GM12801 (cell line): ENCODE measurements around the gene ATP8A2.

Source experiments
- TF ChIP-seq, protein P1 (sequence below): IDR thresholded peaks from one replicate; pipeline ENCODE4 v1.5.1; 2011; ENCODE audit warnings: control low read depth; ENCODE audit not compliant: insufficient read length; ENCODE audit errors: extremely low read depth

ATP8A2 gene

DNA sequence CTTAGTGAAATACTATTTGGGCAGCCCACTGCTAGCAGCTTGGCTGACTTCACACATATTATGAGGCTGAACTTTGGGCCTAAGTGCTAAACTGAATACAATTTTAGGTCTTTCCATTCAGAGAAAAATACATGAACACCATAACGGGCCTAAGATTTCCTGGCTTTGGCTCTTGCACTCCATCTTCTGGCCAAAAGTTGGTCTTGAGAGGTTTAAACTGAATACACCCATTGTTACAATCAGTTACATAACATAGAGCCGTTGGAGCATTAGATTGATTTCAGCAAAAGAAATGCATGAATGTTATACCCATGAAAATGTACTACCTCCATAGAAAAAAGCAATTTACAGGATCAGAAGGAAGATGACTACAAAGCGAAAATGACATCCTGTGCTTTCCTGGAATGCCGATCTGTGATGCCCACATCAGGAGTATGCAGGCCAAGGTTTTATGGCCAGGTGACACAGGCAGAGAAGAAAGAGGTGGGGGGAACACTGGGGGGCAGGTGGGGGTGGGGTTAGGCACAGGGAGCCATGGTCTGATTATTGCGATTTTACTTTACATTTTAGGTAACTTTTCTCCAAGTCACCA, 691.2 kb downstream of the ATP8A2 start:
- TF ChIP-seq, protein P1, sequence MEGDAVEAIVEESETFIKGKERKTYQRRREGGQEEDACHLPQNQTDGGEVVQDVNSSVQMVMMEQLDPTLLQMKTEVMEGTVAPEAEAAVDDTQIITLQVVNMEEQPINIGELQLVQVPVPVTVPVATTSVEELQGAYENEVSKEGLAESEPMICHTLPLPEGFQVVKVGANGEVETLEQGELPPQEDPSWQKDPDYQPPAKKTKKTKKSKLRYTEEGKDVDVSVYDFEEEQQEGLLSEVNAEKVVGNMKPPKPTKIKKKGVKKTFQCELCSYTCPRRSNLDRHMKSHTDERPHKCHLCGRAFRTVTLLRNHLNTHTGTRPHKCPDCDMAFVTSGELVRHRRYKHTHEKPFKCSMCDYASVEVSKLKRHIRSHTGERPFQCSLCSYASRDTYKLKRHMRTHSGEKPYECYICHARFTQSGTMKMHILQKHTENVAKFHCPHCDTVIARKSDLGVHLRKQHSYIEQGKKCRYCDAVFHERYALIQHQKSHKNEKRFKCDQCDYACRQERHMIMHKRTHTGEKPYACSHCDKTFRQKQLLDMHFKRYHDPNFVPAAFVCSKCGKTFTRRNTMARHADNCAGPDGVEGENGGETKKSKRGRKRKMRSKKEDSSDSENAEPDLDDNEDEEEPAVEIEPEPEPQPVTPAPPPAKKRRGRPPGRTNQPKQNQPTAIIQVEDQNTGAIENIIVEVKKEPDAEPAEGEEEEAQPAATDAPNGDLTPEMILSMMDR: no peak

DNA sequence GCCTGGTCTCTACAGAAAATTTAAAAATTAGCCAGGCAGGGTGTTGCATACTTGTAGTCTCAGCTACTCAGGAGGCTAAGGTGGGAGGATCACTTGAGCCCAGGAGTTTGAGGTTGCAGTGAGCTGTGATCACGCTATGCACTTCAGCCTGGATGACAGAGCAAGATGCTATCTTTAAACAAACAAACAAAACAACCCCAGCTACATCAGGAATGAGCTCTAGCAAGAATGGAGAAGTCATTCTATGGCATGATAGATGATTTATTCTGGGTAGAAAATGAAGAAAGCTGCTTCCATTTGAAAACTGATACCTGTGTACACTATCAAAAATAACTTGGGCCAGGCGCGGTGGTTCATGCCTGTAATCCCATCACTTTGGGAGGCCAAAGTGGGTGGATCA, 695.8 kb downstream of the ATP8A2 start:
- TF ChIP-seq, protein P1: no peak

DNA sequence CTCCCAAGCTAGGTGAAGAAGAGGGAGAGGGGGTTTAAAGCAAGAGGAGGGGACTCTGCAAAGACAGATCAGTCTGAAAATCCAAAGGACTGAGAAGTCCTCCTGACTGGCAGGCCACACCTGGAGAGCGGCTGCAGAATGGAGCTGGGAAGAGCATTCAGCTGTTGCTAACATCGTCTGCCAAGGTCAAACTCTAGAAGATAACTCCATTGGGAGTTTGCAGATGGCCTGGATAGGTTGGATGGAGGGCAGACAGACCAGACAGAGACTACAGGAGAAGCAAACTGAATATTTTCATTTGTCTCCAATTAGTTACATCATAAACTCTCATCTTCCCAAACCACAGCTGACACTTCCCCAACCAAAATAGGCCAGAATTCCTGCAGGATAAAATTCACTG, 699.9 kb downstream of the ATP8A2 start:
- TF ChIP-seq, protein P1: no peak

DNA sequence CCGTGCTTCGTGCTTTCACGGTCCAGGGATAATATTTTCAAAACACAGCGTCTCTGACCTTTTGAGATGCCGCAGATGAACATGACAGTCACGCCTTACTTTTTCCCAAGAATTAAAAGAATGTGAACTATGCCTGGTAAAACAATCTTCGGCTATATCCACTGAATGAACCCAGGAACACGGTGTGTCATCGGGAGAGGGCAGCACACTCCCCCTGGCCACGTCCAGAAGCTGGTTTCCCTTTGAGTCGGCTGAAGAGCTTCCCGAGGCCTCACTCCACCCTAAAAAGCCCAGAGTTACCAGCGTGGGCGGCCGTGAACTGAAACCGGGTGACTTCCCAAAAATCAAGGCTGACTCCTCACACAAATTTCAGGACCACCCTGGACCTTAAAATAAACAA, 702.9 kb downstream of the ATP8A2 start:
- TF ChIP-seq, protein P1: no peak
